ENCODE measurements around the gene TSHZ2.

The TSHZ2 gene

DNA sequence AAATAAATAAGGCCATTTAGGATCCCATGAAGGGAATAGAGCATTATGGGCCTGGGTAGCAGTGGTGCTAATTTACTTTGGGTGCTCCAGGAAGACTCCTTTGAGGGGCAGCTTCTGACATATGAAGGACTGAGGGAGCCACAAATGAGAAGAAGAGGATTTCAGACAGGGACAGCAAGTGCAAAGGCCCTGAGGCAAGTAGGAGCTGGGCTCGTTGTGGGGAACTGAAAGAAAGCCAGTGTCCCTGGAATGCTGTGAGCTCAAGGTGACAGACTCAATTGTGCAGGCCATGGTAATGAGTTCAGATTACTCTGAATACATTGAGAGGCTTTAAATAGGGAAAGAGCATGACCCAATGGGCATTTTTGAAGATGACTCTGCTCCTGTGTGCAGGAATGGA is 307.6 kb downstream of the TSHZ2 start:
- DNase-seq (ENCODE audit: low read depth in 3 of 3), result no peak

DNA sequence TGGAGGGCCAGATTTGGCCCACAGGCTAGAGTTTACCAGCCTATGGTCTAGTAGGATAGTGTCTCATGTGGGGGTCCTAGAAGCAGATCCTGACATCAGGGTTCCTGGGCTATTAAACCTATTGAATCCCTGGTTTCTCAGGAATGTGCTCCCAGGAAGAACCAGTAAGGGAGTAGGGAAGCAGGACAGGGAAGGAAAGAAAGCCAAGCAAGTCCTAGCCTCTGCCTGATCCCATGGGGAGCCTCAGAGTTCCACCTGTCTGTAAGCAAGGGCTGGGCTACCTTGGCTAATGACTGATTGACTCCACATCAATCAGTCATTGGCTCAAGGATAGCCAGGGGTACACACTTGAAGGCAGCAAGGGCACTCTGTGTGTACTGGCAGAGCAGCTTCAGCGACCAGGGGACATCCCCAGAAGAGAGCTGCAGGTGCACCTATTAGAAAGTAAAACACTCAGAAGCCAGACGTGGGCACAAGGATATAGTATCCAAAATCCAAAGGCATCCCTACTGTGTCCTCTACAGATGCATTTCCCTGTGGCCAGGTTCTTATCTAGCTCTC is 309.5 kb downstream of the TSHZ2 start:
- no peak for DNase-seq (ENCODE audit: low read depth in 3 of 3)

DNA sequence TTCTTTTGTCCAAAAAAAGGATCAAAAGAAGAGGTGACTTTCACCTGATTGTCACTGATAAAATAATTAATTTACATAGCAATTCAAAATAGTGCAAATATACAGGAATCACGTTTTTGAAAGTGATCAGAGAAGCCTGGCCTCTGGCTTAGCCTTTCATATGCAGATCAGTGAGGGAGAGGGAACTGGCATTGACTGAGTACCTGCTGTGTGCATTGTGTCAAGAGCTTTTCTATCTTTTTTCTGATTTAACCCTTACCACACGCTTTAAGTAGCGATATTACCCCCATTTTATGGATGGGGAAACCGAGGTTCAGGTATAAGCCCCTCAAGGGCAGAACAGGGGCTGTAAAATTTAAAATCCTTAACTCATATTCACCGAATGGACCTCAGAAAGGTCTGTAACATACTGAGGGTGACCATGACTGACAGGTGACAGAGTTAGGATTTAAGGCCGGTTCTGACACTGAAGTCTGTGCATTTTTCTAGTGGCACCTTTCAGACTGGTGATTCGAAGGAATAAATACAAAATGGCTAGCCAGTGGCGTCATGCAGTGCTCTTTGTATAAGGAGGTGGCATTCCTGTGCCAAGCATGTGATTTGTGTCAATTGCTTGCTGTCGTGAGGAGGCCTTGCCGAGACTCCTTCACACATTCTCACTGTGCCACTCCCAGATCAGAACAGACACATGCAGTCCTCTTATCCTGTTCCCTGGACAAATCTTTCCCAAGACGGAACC is 310.2 kb downstream of the TSHZ2 start:
- no peak for DNase-seq (ENCODE audit: low read depth in 3 of 3)

DNA sequence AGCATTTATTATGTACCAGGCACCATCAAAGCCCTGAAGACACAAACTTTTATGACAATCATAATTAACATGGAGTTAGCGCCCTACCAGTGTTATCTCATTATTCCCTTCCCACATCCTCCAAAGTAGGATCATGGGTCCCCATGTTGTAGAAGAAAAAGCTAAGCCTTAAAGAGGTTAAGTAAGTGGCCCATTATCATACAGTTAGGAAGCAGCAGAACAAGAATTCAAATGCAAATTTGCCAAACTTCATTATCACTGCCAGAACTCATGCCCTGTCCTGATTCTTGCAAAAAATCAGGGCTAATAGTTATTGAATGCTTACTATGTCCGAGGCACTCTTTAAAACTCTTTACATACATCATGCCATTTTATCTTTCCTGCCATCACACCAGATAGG is 310.9 kb downstream of the TSHZ2 start:
- DNase-seq (ENCODE audit: low read depth in 3 of 3), result no peak

- DNase-seq (ENCODE audit: low read depth in 3 of 3), result no peak
Observed at GRCh38 chr20:53283597-53283996, 311.4 kb downstream of the TSHZ2 start.

DNA sequence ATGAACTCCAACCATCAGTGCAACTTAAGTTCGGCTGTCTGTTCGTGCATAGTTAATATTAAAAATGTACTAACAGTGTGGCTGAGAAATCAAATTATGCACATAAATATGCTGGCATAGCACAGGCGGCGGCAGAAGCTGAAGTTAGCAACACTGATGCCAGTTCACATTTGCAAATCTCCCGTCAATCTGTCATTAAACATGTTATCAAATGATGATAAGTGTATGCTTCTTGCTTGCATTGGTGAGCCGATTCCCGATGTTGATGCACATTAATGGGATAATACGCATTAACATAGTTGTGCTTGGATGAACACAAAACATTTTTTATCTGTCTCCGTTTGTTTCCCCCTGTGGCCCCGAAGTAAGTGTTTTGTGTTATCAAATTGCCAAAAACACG is 312.1 kb downstream of the TSHZ2 start:
- no peak for DNase-seq (ENCODE audit: low read depth in 3 of 3)

DNA sequence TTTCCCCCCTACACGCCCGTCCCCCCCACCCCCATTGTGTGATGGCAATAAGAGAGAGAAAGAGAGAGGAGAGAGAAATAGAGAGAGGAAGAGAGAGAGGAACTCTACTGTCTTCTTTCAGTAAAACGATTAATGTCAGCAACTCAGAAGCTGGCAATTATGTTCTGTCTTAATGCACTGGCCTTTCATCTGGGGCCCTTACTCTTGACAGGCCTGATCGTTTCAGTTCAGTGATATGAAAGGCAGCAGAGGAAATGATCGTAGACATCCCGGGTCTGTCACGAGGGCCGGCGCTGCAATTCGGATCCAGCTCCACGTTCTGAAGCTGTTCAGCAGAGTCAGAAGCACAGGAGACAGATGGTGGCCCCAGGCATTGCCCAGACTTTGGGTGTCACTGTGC is 312.5 kb downstream of the TSHZ2 start:
- DNase-seq (ENCODE audit: low read depth in 3 of 3), result no peak

GRCh38 chr20:53287357-53288042 is 315.3 kb downstream of the TSHZ2 start:
- no peak for DNase-seq (ENCODE audit: low read depth in 3 of 3)

- no peak for DNase-seq (ENCODE audit: low read depth in 3 of 3)
Observed at GRCh38 chr20:53291548-53291947, 319.4 kb downstream of the TSHZ2 start.

DNA sequence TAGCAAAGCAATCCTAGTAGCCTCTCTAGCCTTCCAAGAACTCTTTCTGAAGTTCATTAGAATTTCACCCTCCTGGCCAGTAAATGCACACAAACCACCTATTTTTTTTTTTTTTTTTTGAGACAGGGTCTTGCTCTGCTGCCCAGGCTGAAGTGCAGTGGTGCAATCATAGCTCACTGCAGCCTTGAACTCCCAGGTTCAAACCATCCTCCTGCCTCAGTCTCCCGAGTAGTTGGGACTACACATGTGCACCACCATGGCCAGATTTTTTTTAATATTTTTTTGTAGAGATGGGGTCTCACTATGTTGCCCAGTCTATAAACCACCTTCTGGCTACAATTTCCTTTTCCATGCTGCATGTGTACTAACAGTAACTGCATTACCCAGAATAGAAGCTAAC is 320.2 kb downstream of the TSHZ2 start:
- no peak for DNase-seq (ENCODE audit: low read depth in 3 of 3)

DNA sequence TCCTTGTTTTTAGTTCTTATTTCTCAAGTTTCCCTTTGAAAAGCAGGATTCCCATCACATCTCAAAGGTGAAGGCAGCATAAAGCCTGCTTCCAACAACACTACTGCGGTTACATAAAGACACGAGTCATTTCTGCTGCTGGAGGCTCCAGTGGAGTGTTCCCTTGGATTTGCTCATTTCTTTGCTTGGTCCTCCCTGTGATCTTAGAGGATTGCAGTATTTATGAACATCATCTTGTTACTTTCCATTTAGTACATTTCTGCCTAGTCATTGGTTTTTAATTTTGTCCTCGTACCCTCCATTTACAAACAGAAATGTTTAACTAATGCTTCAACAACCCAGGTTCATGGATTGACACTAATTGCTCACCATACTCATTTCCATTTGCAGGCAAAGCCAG is 322.6 kb downstream of the TSHZ2 start:
- no peak for DNase-seq (ENCODE audit: low read depth in 3 of 3)

DNA sequence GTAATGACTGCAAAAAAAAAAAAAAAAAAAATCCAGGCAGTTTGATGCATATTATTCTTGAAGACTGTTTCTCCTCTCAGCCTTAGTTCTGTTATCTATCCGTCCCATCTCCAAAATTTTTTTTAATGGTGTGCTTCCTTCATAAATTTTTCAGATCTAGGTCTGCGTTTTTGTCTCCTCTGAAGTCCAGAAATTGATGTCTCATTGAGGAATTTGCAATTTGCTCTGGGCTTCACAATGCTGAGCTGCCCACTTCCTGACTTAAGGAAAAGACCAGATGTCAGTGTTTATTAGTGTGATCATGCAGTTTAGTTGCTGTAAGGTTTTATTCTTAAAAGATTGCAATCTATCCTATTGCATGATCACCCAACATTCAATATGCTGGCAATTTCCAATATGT is 323.9 kb downstream of the TSHZ2 start:
- DNase-seq (ENCODE audit: low read depth in 3 of 3), result no peak

DNA sequence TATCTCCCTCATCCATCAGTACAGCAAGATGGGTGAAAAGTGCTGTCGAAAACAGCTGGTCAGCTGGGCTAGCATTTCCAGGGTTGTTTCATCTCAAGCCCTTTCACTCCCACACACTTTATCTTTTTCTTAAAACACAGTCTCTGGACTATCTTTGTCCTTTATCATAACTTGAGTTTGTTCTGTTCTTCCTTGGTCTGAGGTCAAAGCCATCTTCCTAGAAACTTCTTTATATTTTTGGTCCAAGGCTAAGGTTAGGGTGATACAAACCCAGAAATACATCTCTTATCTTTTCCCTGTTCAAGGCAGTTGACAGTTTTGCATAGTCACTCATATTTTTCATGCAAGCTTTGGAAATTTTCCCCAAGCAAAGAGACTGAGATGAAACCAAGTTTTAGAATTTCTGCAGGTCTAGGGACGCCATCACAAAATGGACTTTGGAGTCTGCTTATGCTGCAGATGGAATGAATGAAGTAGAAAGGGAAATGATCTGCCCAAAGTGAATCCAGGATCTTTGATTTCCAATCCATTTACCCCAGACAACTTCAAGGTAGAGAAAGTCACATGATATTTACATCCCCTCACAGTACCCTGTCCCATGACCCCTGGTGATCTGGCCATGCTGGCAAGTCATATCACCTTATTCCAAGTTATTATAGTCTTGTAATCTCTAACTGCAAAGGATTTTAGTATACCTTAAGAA is 324.4 kb downstream of the TSHZ2 start:
- DNase-seq (ENCODE audit: low read depth in 3 of 3), result no peak

GRCh38 chr20:53297154-53297529 is 325.0 kb downstream of the TSHZ2 start:
- no peak for DNase-seq (ENCODE audit: low read depth in 3 of 3)

DNA sequence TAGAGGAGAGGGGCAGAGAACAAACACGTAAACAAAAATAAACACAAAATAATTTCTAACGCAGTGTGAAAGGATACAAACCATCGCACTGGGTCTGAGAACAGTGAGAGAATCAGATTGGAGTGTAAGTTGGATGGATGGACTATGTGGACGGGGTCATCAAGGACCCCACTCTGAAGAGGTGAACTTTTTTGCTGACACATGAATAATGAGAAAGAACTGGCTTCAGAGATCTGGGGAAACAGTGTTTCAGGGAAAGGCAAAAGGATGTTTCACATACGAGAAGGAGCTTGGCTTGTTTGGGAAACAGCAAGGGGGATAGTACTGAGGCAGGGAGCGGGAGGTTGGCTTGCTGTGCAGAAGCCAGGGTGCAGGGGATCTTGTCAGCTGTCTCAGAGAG is 326.1 kb downstream of the TSHZ2 start:
- no peak for DNase-seq (ENCODE audit: low read depth in 3 of 3)

DNA sequence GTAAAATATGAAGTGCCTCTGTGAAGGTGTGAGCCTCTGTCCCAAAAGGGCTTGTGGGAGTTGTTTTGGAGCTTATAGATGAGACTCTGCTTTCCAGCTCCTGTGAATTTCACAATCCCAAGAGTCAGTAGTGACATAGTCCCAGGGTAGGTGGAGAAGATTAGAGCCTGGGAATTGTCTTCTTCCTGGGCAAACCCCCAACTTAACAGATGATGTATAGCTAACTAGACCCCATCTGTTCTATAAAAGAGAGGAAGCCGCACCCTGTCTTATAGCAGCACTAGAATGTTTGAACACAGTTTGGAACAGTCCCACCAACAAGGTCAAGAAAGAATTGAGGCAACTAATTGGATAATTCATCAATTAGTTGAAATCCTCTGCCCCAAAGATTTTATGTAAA is 326.8 kb downstream of the TSHZ2 start:
- DNase-seq (ENCODE audit: low read depth in 3 of 3), result no peak

- no peak for DNase-seq (ENCODE audit: low read depth in 3 of 3)
Observed at GRCh38 chr20:53299831-53300230, 327.7 kb downstream of the TSHZ2 start.

DNA sequence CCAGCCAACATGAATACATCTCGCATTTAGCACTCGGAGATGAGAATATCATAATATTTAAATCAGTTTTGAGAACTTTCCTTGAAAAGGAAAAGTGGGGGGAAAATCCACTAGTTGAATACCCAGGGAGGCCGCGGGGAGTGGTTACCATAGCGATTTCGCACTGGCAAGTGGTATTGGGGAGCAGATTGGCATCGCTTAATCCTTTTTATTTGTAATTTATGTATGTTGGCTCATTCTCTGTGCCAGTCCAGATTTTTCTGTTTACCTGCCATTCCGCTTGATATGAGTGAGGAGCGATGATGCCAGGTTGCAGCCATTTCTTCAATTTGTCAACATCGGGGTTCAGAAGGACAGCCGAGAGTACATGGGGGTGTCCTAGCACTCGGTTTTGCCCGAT is 329.7 kb downstream of the TSHZ2 start:
- no peak for DNase-seq (ENCODE audit: low read depth in 3 of 3)

GRCh38 chr20:53302695-53303412 is 330.7 kb downstream of the TSHZ2 start:
- no peak for DNase-seq (ENCODE audit: low read depth in 3 of 3)

- no peak for DNase-seq (ENCODE audit: low read depth in 3 of 3)
Observed at GRCh38 chr20:53303413-53303760, 331.2 kb downstream of the TSHZ2 start.

GRCh38 chr20:53304146-53304545 is 332.0 kb downstream of the TSHZ2 start:
- no peak for DNase-seq (ENCODE audit: low read depth in 3 of 3)

- DNase-seq (ENCODE audit: low read depth in 3 of 3), result no peak
Observed at GRCh38 chr20:53306192-53306805, 334.1 kb downstream of the TSHZ2 start.
